Stimulated activated naive B cell treated with anti-CD40 and anti-IgM and Interleukin-4, amounts not matched to agents 10 μg/mL and 1 μg/mL and 100 μg/mL, for 72 hours (primary cell): ENCODE measurements around the gene GALNT18.

Experiments used
- ATAC-seq, 2 donors: fragments of 150-1000 bp; cut with Tn5 transposase; replicated peaks; 2 replicates each; pipeline ENCODE4 v1.10.0; 2021; ENCODE audit warnings: moderate library complexity in 1 of 2
- DNase-seq: peaks from one replicate; pipeline ENCODE4 v3.0.0; 2021
- H3K27ac Mint-ChIP-seq: one replicate; pipeline ENCODE4 v1.8.0; 2022; ENCODE audit warnings: mild to moderate bottlenecking, mixed read lengths
- H3K27me3 Mint-ChIP-seq, 2 donors: one replicate each; pipeline ENCODE4 v1.8.0; 2022; ENCODE audit warnings: mixed read lengths in 2 of 2
- H3K36me3 Mint-ChIP-seq, 2 donors: one replicate each; pipeline ENCODE4 v1.8.0; 2022; ENCODE audit warnings: mixed read lengths in 2 of 2, mild to moderate bottlenecking in 1 of 2
- H3K4me1 Mint-ChIP-seq, 2 donors: one replicate each; pipeline ENCODE4 v1.8.0; 2022; ENCODE audit warnings: mixed read lengths in 2 of 2, mild to moderate bottlenecking in 1 of 2
- H3K4me3 Mint-ChIP-seq, 2 donors: one replicate each; pipeline ENCODE4 v1.8.0; 2022; ENCODE audit warnings: mild to moderate bottlenecking in 2 of 2, mixed read lengths in 2 of 2, moderate library complexity in 1 of 2
- H3K9me3 Mint-ChIP-seq, 2 donors: one replicate each; pipeline ENCODE4 v1.8.0; 2022; ENCODE audit warnings: mixed read lengths in 2 of 2, mild to moderate bottlenecking in 1 of 2

The GALNT18 gene

DNA sequence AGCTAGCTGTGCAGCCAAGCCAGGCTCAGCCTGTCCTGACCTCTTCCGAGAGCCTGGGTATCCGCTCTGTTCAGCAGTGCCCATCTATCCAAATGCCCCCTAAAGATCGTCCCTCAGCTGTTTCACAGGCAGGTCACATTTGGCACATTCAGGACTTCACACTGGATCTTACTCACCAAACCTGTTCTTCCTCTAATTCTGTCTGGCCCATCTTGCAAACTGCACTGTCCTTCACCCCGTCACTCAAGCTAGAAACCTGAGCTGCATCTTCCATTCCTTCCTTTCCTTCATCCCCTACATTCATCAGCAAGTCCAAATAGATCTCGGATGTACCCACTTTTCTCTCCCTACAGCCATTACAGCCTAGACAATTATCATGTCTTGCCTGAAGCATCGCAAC is 208.0 kb downstream of the GALNT18 start:
- Mint-ChIP-seq H3K27ac (no peak overlapping the region), H3K4me3 (no peak overlapping the region), H3K9me3 (no peaks in the 10 kb centered on the region), H3K27me3 (peaks cover 30 to 54% of the 10 kb centered on the region in 2 donors), H3K4me1 (peaks cover 8 to 10% of the 10 kb centered on the region in 2 donors), H3K36me3 (no peaks in the 10 kb centered on the region)
- DNase-seq (no peak), ATAC-seq (no peak)

DNA sequence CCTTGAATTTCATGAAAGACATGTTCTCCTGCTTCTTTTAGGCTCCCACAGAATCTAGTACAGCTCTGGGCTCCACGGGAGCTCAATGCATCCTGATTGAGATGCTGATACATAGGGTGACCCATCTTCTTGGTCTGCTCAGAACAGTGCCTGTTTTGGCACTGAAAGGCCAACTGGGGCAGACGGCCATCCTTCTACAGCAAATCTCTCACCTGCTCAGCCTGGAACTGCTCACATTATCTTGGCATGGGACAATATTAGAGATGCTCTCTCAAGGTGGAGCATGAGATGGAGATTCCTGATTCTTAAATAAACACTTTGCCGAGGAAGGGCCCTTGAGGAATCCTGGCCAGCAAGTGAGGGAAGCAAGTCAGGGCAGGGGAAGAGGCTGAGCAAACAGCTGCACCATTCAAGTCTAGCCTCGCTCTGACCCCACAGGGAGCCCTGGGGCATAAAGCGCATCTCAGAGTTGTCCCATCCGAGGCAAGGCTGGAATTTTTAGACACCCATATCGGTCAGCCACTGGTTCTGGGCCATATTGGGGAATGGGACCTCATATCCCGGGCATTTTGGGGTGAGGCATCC is 210.3 kb downstream of the GALNT18 start:
- Mint-ChIP-seq H3K4me1 (peaks cover 4% of the 10 kb centered on the region in 2 donors), H3K9me3 (no peaks in the 10 kb centered on the region), H3K27me3 (peaks cover 24 to 45% of the 10 kb centered on the region in 2 donors), H3K27ac (no peak overlapping the region), H3K36me3 (no peaks in the 10 kb centered on the region), H3K4me3 (no peak overlapping the region)
- ATAC-seq (no peak), DNase-seq (no peak)

DNA sequence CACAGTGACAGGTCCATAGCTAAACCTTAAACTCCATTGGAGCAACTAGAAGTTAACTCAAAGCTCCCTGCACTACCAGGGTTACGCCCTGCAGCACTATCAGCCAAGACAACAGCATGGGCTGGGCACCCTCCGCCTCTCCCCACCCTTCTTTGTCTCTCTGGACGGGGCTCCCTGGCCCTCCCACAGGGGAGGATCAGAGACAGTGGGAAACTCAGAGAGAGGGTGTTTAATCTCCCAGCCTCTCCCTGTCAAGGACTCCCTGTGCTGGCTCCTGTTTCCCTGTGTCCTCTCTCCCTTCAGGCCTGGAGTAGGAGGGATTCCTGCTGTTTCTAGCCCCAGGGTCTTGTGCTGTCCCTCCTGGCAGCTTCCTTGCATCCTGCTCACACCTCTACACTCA is 211.9 kb downstream of the GALNT18 start:
- Mint-ChIP-seq H3K4me3 (no peak overlapping the region), H3K36me3 (no peaks in the 10 kb centered on the region), H3K27ac (no peak overlapping the region), H3K4me1 (no peaks in the 10 kb centered on the region), H3K9me3 (no peaks in the 10 kb centered on the region), H3K27me3 (peaks cover 13 to 31% of the 10 kb centered on the region in 2 donors)
- DNase-seq (no peak), ATAC-seq (no peak)

DNA sequence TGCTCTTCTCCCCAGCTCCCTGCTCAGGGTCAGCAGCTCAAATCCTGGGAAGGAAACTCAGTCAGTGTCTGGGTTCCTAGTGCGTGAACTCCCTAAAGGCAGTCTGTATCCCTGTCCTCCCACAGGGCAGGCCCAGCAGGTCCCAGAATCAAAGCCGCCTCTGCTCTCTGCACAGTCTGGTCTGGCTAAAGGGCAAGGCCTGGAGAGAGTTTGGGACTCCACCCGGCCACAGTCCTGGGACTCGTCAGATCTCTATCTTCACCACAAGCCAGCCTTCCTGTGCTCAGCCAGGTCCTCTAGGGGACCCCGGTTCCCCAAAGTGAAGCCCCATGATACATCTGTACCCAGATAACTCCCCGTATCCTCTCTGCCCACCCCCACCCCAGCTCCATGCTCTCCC is 212.6 kb downstream of the GALNT18 start:
- H3K4me3 Mint-ChIP-seq, result no peak overlapping the region
- peaks cover 16 to 34% of the 10 kb centered on the region in 2 donors for H3K27me3 Mint-ChIP-seq
- H3K9me3 Mint-ChIP-seq, result no peaks in the 10 kb centered on the region
- H3K27ac Mint-ChIP-seq, result no peak overlapping the region
- no peaks in the 10 kb centered on the region for H3K36me3 Mint-ChIP-seq
- no peak for DNase-seq
- no peaks in the 10 kb centered on the region for H3K4me1 Mint-ChIP-seq
- no peak for ATAC-seq

DNA sequence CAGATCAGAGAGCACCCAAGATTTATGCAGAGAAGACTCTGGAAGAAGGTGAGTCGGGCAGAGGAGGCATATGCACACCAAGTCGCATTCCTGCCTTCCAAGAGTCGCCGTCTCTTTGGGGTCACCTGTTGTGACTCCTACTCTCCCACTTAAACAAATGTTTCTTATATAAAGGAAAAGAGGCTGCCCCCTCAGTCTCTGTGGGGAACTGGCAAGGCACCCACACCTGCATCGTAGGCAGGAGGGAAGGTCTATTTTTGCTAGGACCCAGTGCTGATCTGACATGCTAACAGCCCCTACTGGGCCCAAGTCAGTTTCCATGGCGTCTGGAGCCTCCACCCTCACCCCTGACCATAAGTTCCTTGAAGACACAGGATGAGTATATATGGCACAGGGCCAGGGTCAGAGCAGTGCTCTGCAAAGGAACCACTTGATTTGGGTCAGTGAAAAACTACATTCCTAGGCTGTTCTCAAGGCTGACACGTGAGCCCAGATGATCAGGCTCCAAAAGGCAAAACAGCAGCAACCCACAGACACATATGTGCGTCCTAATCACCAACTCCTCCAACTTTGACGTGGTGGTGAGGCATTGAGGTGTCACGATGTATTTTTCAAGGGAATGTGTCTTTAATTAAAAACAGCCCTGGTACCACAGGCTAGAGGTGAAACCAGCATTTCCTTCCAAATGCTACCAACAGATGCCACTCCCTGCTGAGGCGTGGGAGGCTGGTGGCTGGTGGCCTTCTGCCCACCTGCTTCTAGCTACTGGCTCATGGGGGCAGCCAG is 213.2 kb downstream of the GALNT18 start:
- DNase-seq (no peak), ATAC-seq (no peak)
- Mint-ChIP-seq H3K27me3 (peaks cover 10 to 34% of the 10 kb centered on the region in 2 donors), H3K4me3 (no peak overlapping the region), H3K36me3 (no peaks in the 10 kb centered on the region), H3K9me3 (no peaks in the 10 kb centered on the region), H3K4me1 (no peaks in the 10 kb centered on the region), H3K27ac (no peak overlapping the region)

DNA sequence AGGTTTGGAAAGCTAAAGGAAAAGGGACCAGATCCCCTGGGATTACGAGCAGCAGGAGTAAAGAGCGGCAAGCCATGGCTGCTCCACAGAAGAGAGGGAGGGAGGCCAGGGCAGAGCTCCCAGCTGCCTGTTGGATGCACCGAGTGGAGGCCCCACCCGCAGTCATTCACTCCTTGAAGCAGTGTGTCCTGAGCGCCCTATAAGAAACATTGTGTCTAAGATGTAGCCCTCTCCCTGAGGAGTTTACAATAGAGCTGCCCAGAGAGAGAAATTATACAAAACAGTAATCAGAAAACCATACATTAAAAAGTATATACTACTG is 214.1 kb downstream of the GALNT18 start:
- no peaks in the 10 kb centered on the region for H3K36me3 Mint-ChIP-seq
- no peak overlapping the region for H3K27ac Mint-ChIP-seq
- H3K9me3 Mint-ChIP-seq, result no peaks in the 10 kb centered on the region
- H3K27me3 Mint-ChIP-seq, result peaks cover 10 to 29% of the 10 kb centered on the region in 2 donors
- no peak for DNase-seq
- ATAC-seq, result no peak
- H3K4me1 Mint-ChIP-seq, result no peaks in the 10 kb centered on the region
- H3K4me3 Mint-ChIP-seq, result no peak overlapping the region

DNA sequence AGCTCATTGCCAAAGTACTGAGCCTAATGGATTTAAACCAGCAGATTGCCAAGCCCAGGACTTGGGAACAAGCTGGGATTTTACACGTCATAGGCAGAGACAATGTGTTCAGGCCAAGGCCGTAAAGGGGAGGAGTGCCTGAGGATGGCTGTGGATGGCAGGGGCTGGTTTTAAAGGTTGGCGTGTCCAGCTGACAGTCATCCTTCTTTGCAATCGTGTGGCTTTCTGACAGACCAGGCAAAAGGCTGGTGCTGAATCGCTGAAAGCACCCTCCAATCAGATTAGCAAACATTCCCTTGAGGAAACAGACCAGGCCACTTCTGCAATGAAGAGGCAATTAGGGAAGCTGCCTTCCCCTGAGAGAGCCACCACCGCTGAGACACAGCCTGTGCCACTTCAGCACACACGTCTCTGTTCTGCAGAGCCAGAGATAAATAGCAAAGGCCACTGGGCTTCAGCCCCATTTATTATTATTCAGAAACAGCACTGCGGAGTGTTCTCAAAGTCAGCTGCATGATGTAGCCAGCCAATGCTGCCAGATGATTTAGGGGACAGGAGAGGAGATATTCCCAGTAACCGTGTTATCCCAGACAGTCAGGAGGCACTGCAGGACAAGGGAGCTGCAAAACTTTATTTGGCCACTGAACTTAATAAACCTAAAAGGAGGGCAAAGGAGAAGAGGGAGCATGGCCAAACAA is 214.6 kb downstream of the GALNT18 start:
- no peak for DNase-seq
- no peak overlapping the region for H3K27ac Mint-ChIP-seq
- H3K36me3 Mint-ChIP-seq, result no peaks in the 10 kb centered on the region
- ATAC-seq, result no peak
- H3K4me1 Mint-ChIP-seq, result no peaks in the 10 kb centered on the region
- H3K4me3 Mint-ChIP-seq, result no peak overlapping the region
- peaks cover 10 to 29% of the 10 kb centered on the region in 2 donors for H3K27me3 Mint-ChIP-seq
- no peaks in the 10 kb centered on the region for H3K9me3 Mint-ChIP-seq

DNA sequence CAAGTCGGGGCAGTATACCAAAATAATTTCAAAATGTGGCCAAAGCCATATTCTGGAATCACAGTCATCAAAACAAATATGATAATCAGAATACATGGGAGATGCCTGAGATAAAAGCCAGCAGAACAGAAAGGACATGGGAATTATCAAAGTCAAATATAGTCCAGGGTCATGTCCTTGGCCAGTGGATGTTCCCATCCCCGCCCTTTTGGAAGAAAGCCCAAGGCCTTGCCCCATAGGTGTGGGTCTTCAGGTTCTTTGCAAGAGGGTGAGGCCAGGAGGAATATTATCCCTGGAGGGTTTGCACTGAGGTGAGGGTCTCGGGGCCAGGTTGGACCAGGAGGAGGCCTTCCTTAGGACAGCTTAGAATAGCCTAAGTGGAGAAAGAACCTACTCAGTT is 215.2 kb downstream of the GALNT18 start:
- ATAC-seq (no peak), DNase-seq (no peak)
- Mint-ChIP-seq H3K9me3 (no peaks in the 10 kb centered on the region), H3K27ac (no peak overlapping the region), H3K4me1 (no peaks in the 10 kb centered on the region), H3K4me3 (no peak overlapping the region), H3K27me3 (peaks cover 10 to 29% of the 10 kb centered on the region in 2 donors), H3K36me3 (no peaks in the 10 kb centered on the region)

DNA sequence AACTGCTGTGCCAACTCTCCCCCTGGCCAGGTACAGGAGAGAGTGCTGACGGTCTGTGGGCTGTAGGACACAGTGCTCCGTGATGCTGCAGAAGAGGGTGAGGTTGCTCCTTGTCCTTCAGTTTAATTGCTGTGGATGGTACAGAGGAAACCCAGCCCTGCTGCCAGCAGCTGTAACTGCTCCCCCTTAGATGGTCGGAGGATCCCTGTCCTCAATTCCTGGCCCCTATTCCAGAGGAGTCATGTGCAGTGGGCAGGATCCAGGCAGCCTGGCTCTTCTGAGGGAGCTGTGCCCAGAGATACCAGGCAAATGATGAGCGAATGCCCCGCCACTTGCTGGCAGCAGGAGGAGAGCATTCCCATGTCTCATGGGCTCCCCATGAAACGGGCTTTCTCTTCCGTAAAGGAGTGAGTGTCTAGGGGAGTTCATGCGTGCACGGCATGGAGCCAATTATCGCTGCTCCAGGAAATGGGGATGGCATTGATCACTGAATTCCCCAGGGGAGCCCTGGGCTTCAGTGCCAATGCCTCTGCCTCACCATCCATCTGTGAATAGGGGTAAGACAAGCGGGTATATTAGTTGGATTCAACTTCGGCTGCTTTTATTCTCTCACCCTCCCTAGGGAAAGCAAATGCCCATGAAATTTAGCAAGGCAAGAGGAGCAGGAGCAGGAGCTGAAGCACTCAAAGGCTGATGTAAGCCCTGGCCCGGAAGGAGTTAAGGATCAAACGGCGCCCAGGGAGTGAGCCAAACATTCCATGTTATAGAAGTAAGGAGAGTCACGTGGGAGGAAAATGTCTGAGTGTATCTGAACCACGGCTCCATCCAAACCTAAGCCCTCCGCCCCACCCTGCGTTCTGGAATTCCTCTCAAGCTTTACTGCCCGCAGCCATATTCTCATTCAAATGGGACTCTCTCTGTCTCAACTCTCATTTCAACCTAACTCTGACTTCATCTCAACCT is 217.8 kb downstream of the GALNT18 start:
- Mint-ChIP-seq H3K27me3 (peaks cover 14 to 16% of the 10 kb centered on the region in 2 donors), H3K4me1 (no peaks in the 10 kb centered on the region), H3K4me3 (no peak overlapping the region), H3K9me3 (no peaks in the 10 kb centered on the region), H3K27ac (no peak overlapping the region), H3K36me3 (no peaks in the 10 kb centered on the region)
- ATAC-seq (no peak), DNase-seq (no peak)

DNA sequence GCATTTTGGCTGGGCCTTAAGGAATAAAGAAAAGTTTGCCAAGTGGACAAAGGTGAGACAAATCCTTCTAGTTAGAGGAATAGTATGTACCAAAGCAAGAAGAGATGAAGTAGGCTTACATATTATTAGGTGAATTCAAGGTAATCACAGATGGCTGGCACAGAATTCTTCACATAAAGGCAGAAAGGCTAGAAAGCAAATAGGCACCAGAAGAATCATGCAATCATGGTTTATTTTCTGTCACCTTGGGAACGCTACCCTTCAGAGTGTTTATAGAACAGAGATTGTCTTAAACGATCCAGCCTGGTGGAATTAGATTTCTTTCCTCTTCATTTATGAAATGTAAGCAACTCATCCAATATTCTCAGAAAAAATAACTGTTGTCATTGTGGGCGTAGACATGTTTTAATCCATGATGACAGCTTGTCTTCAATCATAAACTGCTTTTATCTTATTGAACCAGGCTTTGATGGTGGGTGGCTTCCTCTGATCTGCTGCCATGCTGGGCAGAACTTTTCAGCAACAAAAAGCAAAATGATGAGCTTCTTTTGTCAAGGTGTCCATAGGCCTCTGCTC is 219.8 kb downstream of the GALNT18 start:
- no peaks in the 10 kb centered on the region for H3K4me1 Mint-ChIP-seq
- H3K4me3 Mint-ChIP-seq, result no peak overlapping the region
- H3K27me3 Mint-ChIP-seq, result peaks cover 10 to 16% of the 10 kb centered on the region in 2 donors
- H3K36me3 Mint-ChIP-seq, result no peaks in the 10 kb centered on the region
- DNase-seq, result no peak
- no peaks in the 10 kb centered on the region for H3K9me3 Mint-ChIP-seq
- no peak overlapping the region for H3K27ac Mint-ChIP-seq
- ATAC-seq, result no peak

DNA sequence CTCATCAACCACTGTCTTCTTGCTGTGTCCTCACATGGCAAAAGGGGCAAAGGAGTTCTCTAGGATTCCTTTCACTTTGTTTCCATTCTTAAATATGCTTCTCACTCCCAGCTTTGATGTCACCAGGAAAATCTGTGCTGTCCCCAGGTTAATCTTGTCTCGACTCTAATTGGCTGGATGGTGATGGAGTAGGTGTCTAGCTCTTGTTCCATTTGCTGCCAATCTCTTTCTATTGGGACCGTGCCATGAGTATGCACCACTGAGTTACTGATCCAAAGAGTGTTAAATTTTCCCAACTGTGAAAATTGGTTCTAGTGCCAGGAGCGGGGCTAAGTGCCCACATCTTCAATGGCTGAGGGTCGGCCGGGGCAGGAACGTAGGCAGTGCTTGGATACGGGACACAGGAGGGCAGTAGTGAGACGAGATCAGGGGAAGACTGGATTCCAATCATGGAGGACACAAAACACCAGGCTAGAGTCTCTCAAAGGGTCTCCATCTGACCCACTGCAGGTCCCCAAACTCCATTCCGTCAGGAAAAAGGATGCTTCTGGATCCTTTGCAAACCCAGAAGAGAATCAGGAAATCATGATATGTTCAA is 221.1 kb downstream of the GALNT18 start:
- Mint-ChIP-seq H3K9me3 (no peaks in the 10 kb centered on the region), H3K27me3 (peaks cover 16% of the 10 kb centered on the region in 2 donors), H3K4me3 (no peak overlapping the region), H3K4me1 (no peaks in the 10 kb centered on the region), H3K27ac (no peak overlapping the region), H3K36me3 (no peaks in the 10 kb centered on the region)
- no peak for ATAC-seq
- no peak for DNase-seq

DNA sequence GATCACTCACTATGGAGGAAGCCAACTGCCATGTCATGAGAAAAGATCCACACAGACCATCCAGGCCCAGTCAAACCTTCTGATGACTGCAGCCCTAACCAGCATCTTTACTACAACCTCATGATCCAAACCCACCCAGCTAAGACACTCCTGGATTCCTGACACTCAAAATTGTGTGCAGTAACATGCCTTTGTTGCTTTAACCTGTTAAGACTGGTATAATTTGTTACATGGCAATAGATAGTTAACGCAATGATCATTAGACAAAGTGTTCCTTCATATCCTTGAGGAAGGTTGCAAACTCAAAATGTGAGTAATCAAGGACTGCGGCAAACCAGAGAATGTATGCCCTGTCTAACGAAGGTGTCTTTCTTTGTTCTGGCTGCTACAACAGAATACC is 221.7 kb downstream of the GALNT18 start:
- ATAC-seq (no peak), DNase-seq (no peak)
- Mint-ChIP-seq H3K27ac (no peak overlapping the region), H3K9me3 (no peaks in the 10 kb centered on the region), H3K4me3 (no peak overlapping the region), H3K4me1 (no peaks in the 10 kb centered on the region), H3K27me3 (peaks cover 20 to 21% of the 10 kb centered on the region in 2 donors), H3K36me3 (no peaks in the 10 kb centered on the region)

DNA sequence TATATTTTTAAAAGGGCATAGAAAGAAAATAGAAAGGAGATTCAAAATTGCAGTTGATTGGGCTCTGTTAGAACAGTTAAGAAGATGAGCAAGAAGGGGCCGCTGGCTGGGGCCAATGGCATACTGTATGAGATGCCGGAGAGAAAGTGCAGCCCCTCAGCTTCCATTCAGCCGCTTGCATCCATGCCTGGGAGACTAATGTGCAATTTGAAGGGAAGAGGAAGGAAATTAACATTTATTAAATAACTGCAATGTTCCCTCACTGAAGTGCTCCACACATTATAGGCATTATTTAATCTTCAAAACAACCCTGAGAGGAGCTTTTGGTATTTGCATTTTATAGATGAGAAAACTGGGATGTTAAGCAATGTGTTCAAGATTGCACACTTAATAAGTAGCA is 224.0 kb downstream of the GALNT18 start:
- Mint-ChIP-seq H3K27me3 (peaks cover 6 to 14% of the 10 kb centered on the region in 2 donors), H3K36me3 (no peaks in the 10 kb centered on the region)

More for the DNA sequence above, 224.0 kb downstream of the GALNT18 start:
- Mint-ChIP-seq H3K4me3 (no peak overlapping the region), H3K9me3 (no peaks in the 10 kb centered on the region), H3K4me1 (no peaks in the 10 kb centered on the region), H3K27ac (no peak overlapping the region)
- ATAC-seq (no peak), DNase-seq (no peak)
